Measurements from ENCODE around the gene SLC22A7.

SLC22A7 gene, protein sequence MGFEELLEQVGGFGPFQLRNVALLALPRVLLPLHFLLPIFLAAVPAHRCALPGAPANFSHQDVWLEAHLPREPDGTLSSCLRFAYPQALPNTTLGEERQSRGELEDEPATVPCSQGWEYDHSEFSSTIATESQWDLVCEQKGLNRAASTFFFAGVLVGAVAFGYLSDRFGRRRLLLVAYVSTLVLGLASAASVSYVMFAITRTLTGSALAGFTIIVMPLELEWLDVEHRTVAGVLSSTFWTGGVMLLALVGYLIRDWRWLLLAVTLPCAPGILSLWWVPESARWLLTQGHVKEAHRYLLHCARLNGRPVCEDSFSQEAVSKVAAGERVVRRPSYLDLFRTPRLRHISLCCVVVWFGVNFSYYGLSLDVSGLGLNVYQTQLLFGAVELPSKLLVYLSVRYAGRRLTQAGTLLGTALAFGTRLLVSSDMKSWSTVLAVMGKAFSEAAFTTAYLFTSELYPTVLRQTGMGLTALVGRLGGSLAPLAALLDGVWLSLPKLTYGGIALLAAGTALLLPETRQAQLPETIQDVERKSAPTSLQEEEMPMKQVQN

GRCh38 chr6:43297644-43298564, at the start of gene SLC22A7:
TSS of gene SLC22A7 (plus strand) at chr6:43298260. CDS start at chr6:43298359, 99 bp downstream.
- no peak for DNase-seq

- no peak for DNase-seq
Observed at GRCh38 chr6:43248791-43249190, 49.3 kb upstream of the SLC22A7 start.

GRCh38 chr6:43250992-43251373, 47.1 kb upstream of the SLC22A7 start:
- no peak for DNase-seq

- DNase-seq, result no peak
Observed at GRCh38 chr6:43253401-43253800, 44.7 kb upstream of the SLC22A7 start.

DNA sequence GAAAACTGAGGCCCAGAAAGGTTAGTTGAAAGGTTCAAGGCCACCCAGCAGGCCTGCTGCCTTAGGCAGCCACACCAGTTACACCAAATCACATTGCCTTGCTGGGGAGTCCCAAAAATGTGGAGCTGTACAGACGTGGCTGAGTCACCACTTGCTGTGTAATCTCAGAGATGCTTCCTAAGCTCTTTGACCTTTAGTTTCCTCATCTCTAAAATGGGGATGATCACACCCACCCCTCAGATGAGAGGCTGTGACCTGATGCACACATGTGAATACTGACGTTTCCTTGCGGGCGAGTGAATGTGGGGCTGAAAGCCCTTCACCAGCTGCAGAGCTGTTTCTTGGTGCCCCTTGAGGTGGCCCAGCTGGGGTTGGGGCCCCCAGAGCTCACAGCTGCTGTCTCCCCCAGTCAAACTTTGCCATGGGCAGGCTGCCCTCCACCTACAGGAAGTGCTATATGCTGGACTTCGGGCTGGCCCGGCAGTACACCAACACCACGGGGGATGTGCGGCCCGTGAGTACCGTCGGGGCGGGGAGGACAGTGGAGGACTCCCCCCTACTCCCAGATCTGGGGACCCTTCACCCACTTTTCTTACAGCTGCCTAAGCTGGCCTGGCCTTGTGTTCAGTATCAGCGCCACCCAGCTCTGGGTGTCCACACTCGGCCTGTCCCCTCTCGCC, 43.8 kb upstream of the SLC22A7 start:
- DNase-seq, result no peak

GRCh38 chr6:43254846-43255245, 43.2 kb upstream of the SLC22A7 start:
- DNase-seq, result no peak

DNA sequence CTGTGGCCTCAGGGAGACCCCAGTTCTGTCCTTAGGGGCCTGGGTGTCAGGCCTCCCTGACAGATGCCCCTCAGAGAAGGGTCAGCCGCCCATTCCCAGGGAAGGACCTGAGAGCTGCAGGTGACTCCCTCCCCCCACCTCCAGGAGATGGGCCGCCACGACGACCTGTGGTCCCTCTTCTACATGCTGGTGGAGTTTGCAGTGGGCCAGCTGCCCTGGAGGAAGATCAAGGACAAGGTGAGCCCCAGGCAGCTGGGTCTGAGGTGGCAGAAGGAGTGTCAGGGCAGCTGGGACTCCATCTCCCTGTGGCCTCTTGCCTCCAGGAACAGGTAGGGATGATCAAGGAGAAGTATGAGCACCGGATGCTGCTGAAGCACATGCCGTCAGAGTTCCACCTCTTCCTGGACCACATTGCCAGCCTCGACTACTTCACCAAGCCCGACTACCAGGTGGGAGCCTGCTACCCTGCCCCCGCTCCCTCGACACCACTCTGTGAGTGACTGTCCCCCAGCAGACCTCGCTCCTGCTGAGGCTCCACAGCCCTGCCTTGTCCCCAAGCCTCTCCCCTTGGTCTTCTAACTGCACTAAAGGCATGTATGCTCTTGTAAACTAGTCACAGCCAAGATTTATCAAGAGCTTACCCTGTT, 42.5 kb upstream of the SLC22A7 start:
- no peak for DNase-seq

DNA sequence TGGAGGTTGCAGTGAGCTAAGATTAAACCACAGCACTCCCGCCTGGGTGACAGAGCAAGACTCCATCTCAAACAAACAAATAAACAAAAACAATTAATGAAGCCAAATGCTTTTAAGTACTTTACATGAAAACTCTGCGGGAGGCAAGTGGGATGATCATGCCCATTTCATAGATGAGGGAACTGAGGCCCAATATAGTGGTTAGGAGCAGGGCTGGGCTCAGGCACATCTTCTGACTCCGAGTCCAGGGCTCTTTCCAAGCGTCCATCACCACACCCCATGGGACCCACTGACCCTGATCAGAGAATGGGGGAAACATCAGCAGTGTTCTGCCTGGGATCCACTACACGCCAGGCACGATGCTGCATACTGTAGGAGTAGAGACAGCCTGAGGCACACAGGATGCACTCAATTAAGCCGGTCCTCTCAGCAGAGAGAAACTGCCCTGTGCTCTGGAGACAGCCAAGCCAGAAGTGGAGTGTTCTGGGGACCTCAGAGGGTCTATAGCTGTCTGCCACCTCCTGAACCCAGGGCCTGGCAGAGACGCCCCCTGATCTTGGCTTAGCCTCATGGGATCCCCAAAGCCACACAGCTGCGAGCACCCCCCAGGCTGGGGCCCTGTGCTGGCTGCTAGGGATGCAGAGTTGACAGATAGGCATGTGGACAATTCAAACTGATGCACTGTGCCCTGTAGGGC, 41.2 kb upstream of the SLC22A7 start:
- no peak for DNase-seq

DNA sequence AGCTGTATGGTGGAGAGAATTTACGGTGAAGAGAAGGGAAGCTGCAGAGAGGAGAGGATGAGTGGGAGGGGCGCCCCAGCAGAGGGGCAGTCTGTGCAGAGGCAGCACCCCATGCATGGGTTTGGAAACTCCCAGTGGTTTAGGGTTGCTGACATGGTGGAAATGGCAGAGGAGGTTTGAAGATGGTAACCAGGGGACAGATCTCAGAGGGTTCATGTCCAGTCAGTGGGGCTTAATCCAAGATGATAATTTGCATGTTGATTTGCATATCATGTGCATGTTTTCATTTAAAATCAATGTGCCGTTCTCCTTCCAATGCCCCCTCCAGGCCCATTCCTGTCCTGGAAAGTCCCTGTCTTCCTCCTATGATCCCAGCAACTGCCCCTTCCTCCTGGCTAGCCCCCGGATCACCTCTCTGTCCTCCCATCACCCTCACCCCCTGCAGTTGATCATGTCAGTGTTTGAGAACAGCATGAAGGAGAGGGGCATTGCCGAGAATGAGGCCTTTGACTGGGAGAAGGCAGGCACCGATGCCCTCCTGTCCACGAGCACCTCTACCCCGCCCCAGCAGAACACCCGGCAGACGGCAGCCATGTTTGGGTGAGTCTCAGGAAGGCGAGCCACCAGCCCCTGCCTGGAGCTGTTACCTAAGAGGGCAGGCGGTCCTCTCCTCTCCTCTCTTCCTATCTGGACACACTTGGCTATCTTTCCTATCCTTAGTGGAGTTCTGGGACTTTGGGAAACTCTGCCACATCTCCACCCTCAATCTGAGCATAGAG, 40.5 kb upstream of the SLC22A7 start:
- DNase-seq, result no peak

DNA sequence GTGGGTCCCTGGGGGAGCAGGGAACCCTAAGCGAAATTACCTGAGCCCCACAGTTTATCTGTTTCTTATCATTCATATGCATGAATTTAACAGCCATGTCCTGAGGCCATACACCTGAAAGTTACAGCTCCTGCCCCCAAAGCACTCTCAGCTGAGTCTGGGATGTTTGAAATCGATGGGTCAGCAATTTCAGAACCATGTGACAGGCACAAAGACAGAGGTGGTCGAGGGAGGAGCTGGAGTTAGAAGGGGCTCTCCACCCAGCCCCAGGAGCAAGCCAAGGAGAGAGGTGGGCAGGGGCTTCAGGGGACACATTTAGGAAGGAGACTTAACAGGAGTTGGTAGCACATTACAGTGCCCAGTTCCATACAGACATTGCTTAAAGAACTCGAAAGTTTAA, 39.9 kb upstream of the SLC22A7 start:
- no peak for DNase-seq

- no peak for DNase-seq
Observed at GRCh38 chr6:43258807-43259686, 39.0 kb upstream of the SLC22A7 start.

DNA sequence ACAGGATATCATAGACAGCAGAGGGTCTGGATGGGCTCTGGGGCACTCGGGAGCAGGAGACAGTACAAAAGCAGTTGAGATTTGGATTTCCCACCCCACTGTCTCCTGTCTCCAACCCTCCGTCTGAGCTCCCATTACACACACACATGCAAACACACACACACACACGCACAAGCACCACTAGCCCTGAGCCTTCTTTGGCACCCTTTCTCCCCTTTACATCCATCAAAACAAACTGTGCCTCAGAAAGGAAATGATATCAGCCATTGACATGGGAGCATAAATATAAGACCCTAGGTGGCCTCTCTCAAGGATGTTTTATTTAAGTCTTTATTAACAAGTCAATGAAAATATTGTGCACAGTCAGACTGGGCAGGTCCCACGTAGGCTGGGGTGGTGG, 37.3 kb upstream of the SLC22A7 start:
- DNase-seq, result no peak

DNA sequence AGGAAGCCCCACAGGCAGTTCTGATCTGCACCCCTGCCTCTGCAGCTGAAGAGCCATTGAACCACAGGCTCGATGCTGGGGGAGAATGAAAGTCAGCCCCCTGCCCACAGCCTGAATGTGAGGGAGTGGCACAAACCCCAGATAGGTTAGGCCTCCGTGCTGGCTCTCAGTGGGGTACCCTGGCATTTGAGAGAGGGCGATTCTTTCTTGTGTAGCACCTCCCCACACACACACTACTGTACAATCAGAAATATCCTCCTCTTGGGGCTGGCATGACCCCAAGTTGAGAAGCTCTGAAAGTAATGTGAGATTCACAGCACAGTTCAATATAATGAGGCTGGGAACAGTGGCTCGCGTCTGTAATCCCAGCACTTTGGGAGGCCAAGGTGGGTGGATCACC, 36.9 kb upstream of the SLC22A7 start:
- DNase-seq, result no peak

GRCh38 chr6:43262000-43262779, 35.9 kb upstream of the SLC22A7 start:
- no peak for DNase-seq

- no peak for DNase-seq
Observed at GRCh38 chr6:43262780-43263313, 35.2 kb upstream of the SLC22A7 start.

GRCh38 chr6:43263314-43264178, 34.5 kb upstream of the SLC22A7 start:
- DNase-seq, result peak; percentile 15

DNA sequence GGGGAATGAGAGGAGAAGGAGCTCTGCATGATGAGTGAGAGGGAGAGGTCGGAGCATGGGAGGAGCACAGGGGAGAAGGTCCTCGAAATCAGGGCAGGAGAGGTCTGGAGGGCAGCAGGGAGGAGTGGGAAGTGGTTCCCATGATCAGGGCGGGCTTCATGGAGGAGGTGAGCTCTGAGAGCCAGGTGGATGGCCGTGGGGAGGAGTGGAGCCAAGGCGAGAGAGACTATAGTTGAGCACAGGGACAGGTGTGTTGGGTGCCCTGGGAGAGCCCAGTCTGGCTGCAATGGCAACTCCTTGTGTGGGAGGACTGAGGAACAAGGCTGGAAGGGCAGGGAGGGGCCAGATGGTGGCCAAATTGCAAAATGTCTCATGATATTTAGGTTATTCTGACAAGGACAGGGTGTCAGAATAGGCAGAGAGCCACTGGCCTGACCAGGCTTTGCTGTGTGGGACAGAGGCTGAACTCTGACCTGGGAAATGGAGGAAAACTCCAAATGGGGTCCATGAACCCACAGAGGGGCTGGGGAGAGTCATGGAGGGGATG, 33.4 kb upstream of the SLC22A7 start:
- no peak for DNase-seq

GRCh38 chr6:43265564-43265963, 32.5 kb upstream of the SLC22A7 start:
- DNase-seq, result no peak

Measured in SHP77 treated with DMSO at 0.1 percent for 48 hours (cell line).